Heart right ventricle (tissue), 16 donors: ENCODE data around the gene SFT2D1. TPM values are rescaled to one million over a fixed set of nuclear protein-coding genes. Genes with fewer than 3 reads are reported as not detected.

Source experiments
- ATAC-seq, 8 donors: fragments of 200-7000 bp; cut with Tn5 transposase; one replicate each; pipeline ENCODE4 v1.9.1; 2020; ENCODE audit warnings: mild to moderate bottlenecking in 8 of 8, moderate library complexity in 8 of 8, moderate number of reproducible peaks in 1 of 8
- DNase-seq, 2 donors: peaks; one replicate each; pipeline ENCODE4 v3.0.0-alpha.2; 2020
- H3K27ac ChIP-seq, 10 donors: fragments of 200-600 bp; sonication (generic) in 2 of 10; one replicate each; pipeline versions ENCODE4 v1.5.0 to v1.8.0; 2020 to 2022; ENCODE audit warnings: mild to moderate bottlenecking in 3 of 10
- H3K27me3 ChIP-seq, 7 donors: fragments of 200-600 bp; one replicate each; pipeline ENCODE4 v1.8.0; 2021 to 2022; ENCODE audit warnings: mild to moderate bottlenecking in 2 of 7
- H3K36me3 ChIP-seq, 9 donors: fragments of 200-600 bp; sonication (generic) in 1 of 9; one replicate each; pipeline versions ENCODE4 v1.5.0 to v1.8.0; 2020 to 2022; ENCODE audit warnings: mild to moderate bottlenecking in 2 of 9
- H3K4me1 ChIP-seq, 9 donors: fragments of 200-600 bp; sonication (generic) in 1 of 9; one replicate each; pipeline versions ENCODE4 v1.5.0 to v1.8.0; 2020 to 2022; ENCODE audit warnings: mild to moderate bottlenecking in 4 of 9
- H3K4me3 ChIP-seq, 10 donors: fragments of 200-600 bp; sonication (generic) in 2 of 10; one replicate each; pipeline versions ENCODE4 v1.5.0 to v1.8.0; 2020 to 2022; ENCODE audit warnings: mild to moderate bottlenecking in 7 of 10, moderate library complexity in 2 of 10
- H3K9me3 ChIP-seq, 11 donors: fragments of 200-600 bp in 10 of 11; sonication (generic) in 2 of 11; one replicate each; pipeline versions ENCODE4 v1.5.0 to v1.8.0; 2013 to 2022; ENCODE audit warnings: mild to moderate bottlenecking in 2 of 11, control low read depth in 1 of 11, moderate library complexity in 1 of 11
- CTCF ChIP-seq, 9 donors: fragments of 200-600 bp; sonication (generic) in 2 of 9; IDR thresholded peaks; one replicate each; pipeline versions ENCODE4 v1.5.0 to v1.8.0; 2021 to 2022; ENCODE audit warnings: antibody characterized with exemption in 9 of 9, mild to moderate bottlenecking in 5 of 9, moderate library complexity in 1 of 9
- WGBS, 2 donors: extraction: QIAGEN DNeasy Blood & Tissue Kit; methylation state at CpG; one replicate each; pipeline ENCODE4 v1.1.7; 2013; ENCODE audit warnings: inconsistent platforms in 1 of 2; 5-methylcytosine and 5-hydroxymethylcytosine counted together
- intact Hi-C, 10 donors: fragments of 100-400 bp; cut with DNase I; formaldehyde crosslinking; loops; one replicate each; pipeline versions ENCODE4 v1.11.1 to v1.14.2; 2022
- polyA plus RNA-seq, 2 donors: library from polyadenylated mRNA; stranded (reverse); fragments of 200-250 nt; gene quantifications; one replicate each; pipeline ENCODE4 v1.2.3, GENCODE V29; 2013
- total RNA-seq, 10 donors: library from RNA; stranded (reverse); fragmentation: NEBNext Ultra II Directional in 3 of 10; extraction: Animal tissue kit (Norgen Biotek cat#: 25700) in 3 of 10; gene quantifications; one replicate each; pipeline versions ENCODE4 v1.2.1 to v1.2.4, GENCODE V29; 2021 to 2023
- donor health status: Arrhythmogenic right ventricular cardiomyopathy.
- donor health status: ischemic (EF 13 %, LVEDD 7.1; RV severe dilation, severe dysfunction).
- donor health status: healthy with polysubstance abuse.
- donor health status: DM: no; HTN: yes; CAD: no.
- donor health status: DM: no; HTN: no; CAD: no.
- donor health status: ischemic (EF 25% LVEDD 6.9; RV normal size, moderate dysfunction).
- donor health status: ischemic (EF 25% LVEDD 5.7; RV mildly dilated, moderate dysfunction).
- donor health status: healthy.
- donor health status: DM: yes; HTN: yes; CAD: no.
- donor health status: Ischemic cardiomyopathy.
- donor health status: ischemic (EF 35%, LVEDD 5.7; RV mildly dilated, moderate dysfunction).
- donor health status: nonischemic (EF 11% LVEDD 7.7; RV severe dilation, severe dysfunction).
- donor health status: DM: yes; HTN: yes; CAD: no.
- donor health status: PGD.
- donor health status: ischemic (EF 29% LVEDD 5.4; RV normal size, mild dysfunction).
- donor health status: nonischemic (EF 23%, LVEDD 6.1; RV moderate dilation, normal function).

SFT2D1 gene
- total and polyA plus RNA-seq, 12 donors: 15.6 to 43.6 (median 22.1) TPM

- Histone ChIP-seq H3K9me3 (no peaks in the 10 kb centered on the region), H3K4me1 (peaks cover 3 to 40% (median 25%) of the 10 kb centered on the region in 9 donors), H3K27ac (peak within 1 kb of the TSS; percentile 91 to 98 (median 96)), H3K4me3 (peak within 1 kb of the TSS; percentile 69 to 97 (median 91)), H3K36me3 (no peaks in the 10 kb centered on the region), H3K27me3 (no peaks in the 10 kb centered on the region)
- intact Hi-C loops: loop anchor here in 7 of 10 donors (2.0 to 5.0 kb wide), 7 partner anchors 18 to 226 kb away; partner anchors contain the start of gene SFT2D1 (in 6 of the 7)
- 0 to 1% methylated on average over 77 to 94 of the region's 94 CpGs for WGBS, 2 donors
- peak; percentile 96 to 98 (median 96) for ATAC-seq
- DNase-seq: peak; percentile 96 to 97
- TF ChIP-seq CTCF (IDR thresholded peaks at IDR 0.05): no peak
Measured at GRCh38 chr6:166382933-166383801, 40.8 kb upstream of the SFT2D1 start, which contains the start of gene MPC1. Gene MPC1 (minus strand): TSS chr6:166382940. CDS start chr6:166382876, 64 bp downstream.

DNA sequence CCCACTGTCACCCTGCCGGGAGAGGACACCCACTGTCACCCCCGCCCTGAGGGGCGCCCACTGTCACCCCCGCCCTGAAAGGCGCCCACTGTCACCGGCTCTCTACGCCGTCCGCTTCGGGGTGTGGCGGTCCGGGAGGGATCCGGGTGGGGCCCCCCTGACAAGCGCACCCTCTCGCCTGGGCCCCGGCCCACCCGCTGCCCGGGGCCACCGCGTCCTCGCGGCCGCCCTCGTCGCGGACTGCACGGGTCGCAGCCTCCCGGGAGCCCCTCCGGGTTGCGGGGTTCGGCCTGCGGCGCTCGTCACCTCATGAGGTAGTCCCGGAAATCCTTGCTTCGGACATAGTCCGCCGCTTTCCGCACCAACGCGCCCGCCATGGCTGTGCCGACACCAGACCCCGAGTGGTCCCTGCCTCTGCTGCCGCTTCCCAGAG lies 40.2 kb upstream of the SFT2D1 start:
- intact Hi-C loops: loop anchor here in 7 of 10 donors (2.0 to 5.0 kb wide), 7 partner anchors 18 to 225 kb away; partner anchors contain the start of gene SFT2D1 (in 6 of the 7)
- Histone ChIP-seq H3K27ac (peak overlapping the region; percentile 91 to 98 (median 96)), H3K9me3 (no peaks in the 10 kb centered on the region), H3K4me3 (peak overlapping the region; percentile 63 to 97 (median 91)), H3K27me3 (no peaks in the 10 kb centered on the region), H3K4me1 (peaks cover 3 to 47% (median 24%) of the 10 kb centered on the region in 9 donors), H3K36me3 (no peaks in the 10 kb centered on the region)
- no peak for TF ChIP-seq CTCF (IDR thresholded peaks at IDR 0.05)
- WGBS, 2 donors: 0 to 1% methylated on average over 46 of the region's 46 CpGs
- DNase-seq (no peak), ATAC-seq (peak; percentile 14 to 60 (median 26))

- Histone ChIP-seq H3K9me3 (no peaks in the 10 kb centered on the region), H3K4me1 (peaks cover 3 to 52% (median 24%) of the 10 kb centered on the region in 9 donors), H3K27ac (peak overlapping the region; percentile 91 to 98 (median 96)), H3K27me3 (no peaks in the 10 kb centered on the region), H3K4me3 (peak overlapping the region; percentile 63 to 97 (median 91)), H3K36me3 (no peaks in the 10 kb centered on the region)
- TF ChIP-seq CTCF (IDR thresholded peaks at IDR 0.05): peak; percentile 55 to 90 (median 82)
- intact Hi-C loops: loop anchor here in 7 of 10 donors (2.0 to 5.0 kb wide), 7 partner anchors 17 to 225 kb away; partner anchors contain the start of gene SFT2D1 (in 6 of the 7)
- WGBS, 2 donors: 0% methylated on average over 48 to 49 of the region's 49 CpGs
- DNase-seq (peak; percentile 58 to 73), ATAC-seq (peak; percentile 46 to 79 (median 71))
Measured at GRCh38 chr6:166381733-166382499, 39.6 kb upstream of the SFT2D1 start.

DNA sequence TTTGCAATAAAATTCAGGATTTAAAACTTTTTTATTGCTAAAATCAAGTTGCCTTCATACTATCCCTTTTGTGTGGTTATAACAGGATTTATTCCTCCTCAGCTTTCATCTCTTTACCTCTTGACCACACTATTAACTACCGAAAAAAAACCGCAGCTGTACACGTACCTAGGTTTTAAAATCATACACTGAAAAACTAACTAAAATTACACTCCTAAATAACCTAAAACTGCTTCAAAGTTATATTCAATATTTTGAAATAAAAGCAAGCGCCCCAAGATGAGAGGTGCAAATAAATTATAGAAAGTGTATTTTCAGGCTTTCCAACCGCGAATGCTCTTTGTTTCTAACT lies 39.0 kb upstream of the SFT2D1 start:
- intact Hi-C loops: loop anchor here in 6 of 10 donors (2.0 to 5.0 kb wide), 6 partner anchors 17 to 224 kb away; partner anchors contain the start of gene SFT2D1 (in 4 of the 6)
- peak overlapping the region; percentile 63 to 97 (median 91) for H3K4me3 ChIP-seq
- peaks cover 3 to 55% (median 24%) of the 10 kb centered on the region in 9 donors for H3K4me1 ChIP-seq
- 29 to 43% methylated on average over 6 of the region's 6 CpGs for WGBS, 2 donors
- peak overlapping the region in 9 of 10 donors; percentile 91 to 98 (median 97) for H3K27ac ChIP-seq
- ATAC-seq: no peak
- TF ChIP-seq CTCF (IDR thresholded peaks at IDR 0.05): no peak
- no peaks in the 10 kb centered on the region for H3K9me3 ChIP-seq
- H3K27me3 ChIP-seq: no peaks in the 10 kb centered on the region
- no peaks in the 10 kb centered on the region for H3K36me3 ChIP-seq
- no peak for DNase-seq
